Fibroblast of skin of left quadriceps (primary cell): Measurements from ENCODE around the gene C17orf107.

Source experiments
- DNase-seq, 2 experiments: peaks; one replicate each; pipeline ENCODE4 v3.0.0-alpha.2; 2013; ENCODE audit warnings: low read depth in 2 of 2

C17orf107 gene

DNA sequence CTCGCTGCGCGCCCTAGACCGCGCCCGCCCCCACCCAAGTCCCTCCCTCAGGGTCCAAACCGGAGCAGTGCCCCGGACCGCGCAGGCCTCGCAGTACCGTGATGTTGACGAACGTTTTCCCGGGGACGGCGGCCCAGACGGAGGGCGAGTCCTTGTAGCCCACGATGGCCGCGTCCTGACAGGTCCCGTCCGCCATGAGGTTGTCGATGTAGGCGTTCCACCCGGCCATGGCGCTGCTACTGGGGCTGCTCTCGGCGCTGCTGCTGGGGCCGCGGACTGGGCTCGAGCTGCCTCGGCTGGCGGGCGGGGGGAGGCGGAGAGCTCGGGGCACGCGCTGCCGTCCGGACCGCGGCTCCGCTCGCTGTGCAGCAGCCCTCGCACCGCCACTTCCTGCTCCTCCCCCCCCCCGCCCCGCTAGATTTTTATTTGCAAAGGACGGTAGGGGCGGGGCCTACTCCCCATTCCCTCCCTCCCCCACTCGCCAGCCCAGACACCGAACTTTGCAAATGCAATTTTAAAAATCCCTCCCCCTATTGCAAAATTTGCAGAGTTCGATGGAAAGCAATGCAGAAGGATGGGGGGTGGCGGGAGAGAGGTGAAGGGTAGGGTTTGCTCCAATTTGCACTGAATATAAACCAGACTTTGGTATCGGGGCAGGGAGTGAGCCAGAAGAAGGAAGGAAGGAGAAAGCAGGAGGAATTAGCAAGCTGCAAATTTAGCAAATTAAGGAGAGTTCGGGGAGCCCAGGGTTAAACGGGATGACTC lies 49.0 kb downstream of the C17orf107 start, which contains the start of gene PFN1:
Gene PFN1, minus strand, starts transcription at position 365 of the 765 bp plus-strand sequence. Its CDS starts 136 bp downstream, at position 229.
- peak; percentile 92 for DNase-seq

DNA sequence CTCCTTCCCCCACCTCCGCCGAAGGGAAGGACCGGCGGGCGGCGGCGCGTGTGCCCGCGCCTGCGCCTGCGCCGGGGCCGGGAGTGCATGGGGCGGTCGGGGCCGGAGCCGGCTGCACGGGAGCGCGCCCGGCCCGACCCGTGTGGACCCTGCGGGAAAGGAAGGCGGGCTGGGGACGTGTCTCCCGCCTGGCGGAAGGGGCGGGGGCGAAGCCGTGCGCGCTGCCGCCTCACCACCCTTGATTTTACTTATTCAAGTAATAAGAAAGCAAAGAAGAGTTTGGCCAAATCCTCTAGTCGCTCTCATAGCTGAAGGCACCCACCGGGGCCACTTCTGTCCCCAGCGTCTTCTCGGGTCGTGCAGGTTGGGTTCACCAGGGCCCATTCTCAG lies 49.6 kb downstream of the C17orf107 start:
- peak; percentile 80 to 82 for DNase-seq

DNA sequence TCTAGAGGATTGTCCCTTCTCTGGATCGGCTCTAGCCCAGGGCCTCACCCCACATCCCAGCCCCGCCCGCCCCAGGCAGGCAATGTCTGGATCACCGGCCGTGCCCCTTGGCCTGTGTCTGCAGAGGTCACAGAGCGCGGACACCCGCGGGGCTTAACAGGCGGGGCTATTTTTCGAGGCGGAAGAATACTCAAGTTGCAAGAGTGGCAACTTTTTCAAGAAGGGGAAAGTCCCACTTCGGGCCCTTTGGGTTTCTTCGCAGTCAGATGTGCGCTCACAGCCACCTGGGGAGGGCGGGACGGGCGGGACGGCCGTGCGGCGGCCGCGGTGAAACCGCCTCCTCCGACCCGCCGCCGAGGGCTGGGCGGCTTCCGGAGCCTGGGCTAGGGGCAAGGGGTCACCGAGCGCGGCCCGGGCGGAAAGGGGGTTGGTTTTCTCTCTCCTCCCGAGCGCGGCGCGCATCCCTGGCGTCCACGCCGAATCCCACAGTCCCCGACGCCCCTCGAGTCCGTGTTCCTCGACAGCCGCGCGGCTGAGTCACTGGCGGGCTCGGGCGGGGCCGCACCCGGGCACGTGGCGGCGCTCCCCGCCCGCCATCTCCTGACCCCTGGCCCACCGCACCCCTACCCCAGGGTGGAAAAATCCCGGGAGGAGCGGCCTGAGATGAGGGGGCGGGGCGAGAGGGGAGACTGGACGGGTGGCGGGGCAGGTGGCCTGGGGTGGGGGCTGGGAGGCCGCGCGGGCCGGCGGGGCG lies 50.2 kb downstream of the C17orf107 start:
- peak in 1 of 2 experiments; percentile 24 for DNase-seq

DNA sequence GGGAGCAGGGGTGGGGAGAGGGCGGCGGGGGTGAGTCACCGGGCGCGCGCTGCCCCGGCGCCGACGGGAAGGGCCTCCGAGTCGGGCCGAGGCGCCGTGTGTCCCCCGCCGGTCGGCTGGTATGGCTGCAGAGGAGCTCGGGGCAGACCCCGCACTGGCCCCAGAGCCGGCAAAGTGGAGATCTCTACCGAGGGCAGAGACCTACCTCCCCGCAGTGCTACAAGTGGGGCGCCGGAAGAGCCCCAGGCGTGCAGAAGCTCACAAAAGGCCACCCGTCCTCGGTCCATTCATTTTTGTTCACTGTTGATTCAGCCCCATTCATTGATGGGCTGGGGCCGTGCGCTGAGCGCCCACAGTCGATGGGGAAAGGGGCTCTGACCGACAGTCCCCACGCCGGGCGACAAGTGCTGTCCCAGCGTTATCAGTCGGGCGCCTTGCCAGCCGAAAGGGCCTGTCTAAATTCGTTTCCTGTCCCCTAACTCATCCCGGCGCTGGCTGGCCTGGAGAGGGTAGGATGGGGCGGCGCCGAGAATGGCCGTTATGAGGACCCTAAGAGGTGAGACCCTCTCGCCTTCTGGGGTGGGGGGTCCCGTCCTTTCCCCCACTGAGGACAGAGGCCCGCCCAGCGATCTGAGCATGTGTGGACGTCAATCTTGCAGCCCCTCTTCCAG lies 50.9 kb downstream of the C17orf107 start:
- DNase-seq, result no peak

DNA sequence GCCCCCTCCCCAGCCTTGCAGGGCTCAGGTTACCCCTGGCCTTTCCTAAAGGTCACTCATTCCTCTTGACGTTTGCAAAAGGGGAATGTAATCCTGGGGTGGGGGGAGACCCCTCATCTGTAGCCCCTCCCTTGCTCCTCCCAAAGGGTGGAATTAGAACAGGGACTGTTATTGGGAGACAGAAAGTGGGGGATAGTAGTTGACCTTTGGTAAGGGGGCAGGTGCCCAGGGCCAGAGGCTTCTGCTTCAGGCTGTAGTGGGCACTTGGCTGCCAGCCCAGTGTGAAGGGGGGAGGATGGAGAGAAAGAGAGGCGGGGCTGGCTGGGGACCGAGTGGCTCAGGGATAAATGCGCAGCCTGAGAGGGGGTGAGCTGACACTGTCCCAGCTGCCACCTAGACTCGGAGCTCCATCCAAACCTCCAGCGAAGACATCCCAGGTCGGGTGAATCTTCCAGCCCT lies 51.4 kb downstream of the C17orf107 start, which contains the start of gene ENO3:
Gene ENO3, plus strand, starts transcription at position 374 of the 459 bp plus-strand sequence. CDS start 711 bp downstream, outside the sequence.
- DNase-seq, result no peak

DNA sequence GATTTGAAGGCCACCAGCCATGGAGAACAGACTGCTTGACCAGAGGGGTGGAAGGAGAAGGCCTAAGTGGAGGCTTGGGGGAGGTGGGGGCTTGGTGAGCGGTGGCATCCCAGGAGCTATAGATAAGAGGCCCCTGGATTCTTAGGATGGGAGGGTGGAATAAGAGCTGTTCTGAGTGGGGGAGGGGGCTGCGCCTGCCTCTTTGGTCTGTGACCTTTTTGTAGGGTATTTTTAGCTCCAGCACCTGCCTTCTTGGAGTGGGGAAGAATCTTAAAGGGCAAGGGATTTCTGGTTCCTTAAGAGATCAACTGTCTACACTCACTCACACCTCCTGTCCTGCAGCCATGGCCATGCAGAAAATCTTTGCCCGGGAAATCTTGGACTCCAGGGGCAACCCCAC lies 52.1 kb downstream of the C17orf107 start:
- DNase-seq, result no peak
